ENCODE data around the gene CD247.

CD247 gene

DNA sequence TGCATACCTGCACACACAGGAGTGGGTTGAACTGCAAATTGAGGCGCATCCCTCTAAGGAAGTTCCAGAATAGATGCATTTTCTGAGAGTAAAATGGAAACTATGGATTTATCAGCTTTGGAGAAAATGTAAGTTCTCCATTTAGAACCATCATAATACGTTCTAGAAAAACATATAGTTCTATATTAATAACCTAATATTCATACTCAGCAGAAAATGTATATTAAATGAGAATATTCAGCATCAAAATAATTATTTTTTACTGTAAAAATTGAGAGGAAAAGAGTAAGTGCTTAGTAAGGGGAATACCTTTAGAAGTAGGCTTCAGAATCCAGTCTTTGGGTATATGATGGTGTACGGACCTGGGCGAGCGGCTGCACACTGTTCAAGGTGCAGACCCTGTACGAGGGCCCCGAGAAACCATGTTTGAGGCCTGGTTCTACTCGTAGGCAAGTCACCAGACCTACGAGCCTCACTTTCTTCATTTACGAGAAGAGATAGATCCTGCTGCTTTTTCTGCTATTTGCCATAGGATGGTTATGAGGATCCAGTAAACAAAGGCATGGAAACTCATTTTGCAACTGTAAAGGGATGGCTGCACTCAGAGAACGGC is 6.8 kb downstream of the CD247 start:
- Histone ChIP-seq H3K27me3 (ENCODE audit: insufficient read depth, low read length, poor library complexity, severe bottlenecking) (no peaks in the 10 kb centered on the region), H3K9ac (ENCODE audit: low read depth, low read length, poor library complexity, severe bottlenecking) (peak overlapping the region; percentile 3), H3K4me3 (ENCODE audit: low read length, poor library complexity, severe bottlenecking) (peak overlapping the region; percentile 48), H3K4me1 (ENCODE audit: insufficient read depth, low read length, poor library complexity, severe bottlenecking) (peaks cover 64% of the 10 kb centered on the region), H4K20me1 (ENCODE audit: insufficient read depth, low read length, poor library complexity, severe bottlenecking) (peaks cover 67% of the 10 kb centered on the region), H3F3A (ENCODE audit: low read depth) (no peaks in the 10 kb centered on the region), H3K79me2 (ENCODE audit: insufficient read depth, low read length) (peaks cover 100% of the 10 kb centered on the region), H3K4me2 (ENCODE audit: low read depth, low read length, poor library complexity, severe bottlenecking) (peak overlapping the region; percentile 94), H3K9me3 (ENCODE audit: insufficient read depth, low read depth, low read length) (no peaks in the 10 kb centered on the region), H2AFZ (ENCODE audit: low read length) (no peak overlapping the region), H3K36me3 (ENCODE audit: insufficient read depth, low read length) (peaks cover 22% of the 10 kb centered on the region; the same call in 1 of the 2 replicates), H3K9me2 (replicated peaks; ENCODE audit: low read depth, low read length) (no peaks in the 10 kb centered on the region)
- TF ChIP-seq, protein P1, sequence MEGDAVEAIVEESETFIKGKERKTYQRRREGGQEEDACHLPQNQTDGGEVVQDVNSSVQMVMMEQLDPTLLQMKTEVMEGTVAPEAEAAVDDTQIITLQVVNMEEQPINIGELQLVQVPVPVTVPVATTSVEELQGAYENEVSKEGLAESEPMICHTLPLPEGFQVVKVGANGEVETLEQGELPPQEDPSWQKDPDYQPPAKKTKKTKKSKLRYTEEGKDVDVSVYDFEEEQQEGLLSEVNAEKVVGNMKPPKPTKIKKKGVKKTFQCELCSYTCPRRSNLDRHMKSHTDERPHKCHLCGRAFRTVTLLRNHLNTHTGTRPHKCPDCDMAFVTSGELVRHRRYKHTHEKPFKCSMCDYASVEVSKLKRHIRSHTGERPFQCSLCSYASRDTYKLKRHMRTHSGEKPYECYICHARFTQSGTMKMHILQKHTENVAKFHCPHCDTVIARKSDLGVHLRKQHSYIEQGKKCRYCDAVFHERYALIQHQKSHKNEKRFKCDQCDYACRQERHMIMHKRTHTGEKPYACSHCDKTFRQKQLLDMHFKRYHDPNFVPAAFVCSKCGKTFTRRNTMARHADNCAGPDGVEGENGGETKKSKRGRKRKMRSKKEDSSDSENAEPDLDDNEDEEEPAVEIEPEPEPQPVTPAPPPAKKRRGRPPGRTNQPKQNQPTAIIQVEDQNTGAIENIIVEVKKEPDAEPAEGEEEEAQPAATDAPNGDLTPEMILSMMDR (conservative IDR thresholded peaks at IDR 0.05; ENCODE audit: low read length), result no peak

DNA sequence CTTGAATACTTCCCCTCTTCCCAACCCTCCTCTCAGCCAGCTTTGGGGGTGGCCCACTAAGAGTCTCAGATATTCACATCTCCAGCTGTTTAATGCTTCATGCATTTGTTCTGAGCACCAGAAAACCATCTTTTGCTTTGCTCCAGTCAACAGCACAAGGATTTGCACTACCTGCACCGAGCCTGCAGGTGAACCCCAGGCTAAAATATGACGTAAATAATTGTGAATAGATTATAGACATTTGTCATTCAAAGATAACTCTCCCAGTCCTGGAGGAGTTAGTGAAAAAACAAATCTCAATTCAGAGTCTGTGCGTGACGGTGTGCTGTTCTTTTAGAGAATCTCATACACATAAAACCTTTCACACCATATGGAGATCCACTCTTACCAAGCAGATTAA is 7.4 kb downstream of the CD247 start:
- peaks cover 58% of the 10 kb centered on the region for H3K4me1 ChIP-seq (ENCODE audit: insufficient read depth, low read length, poor library complexity, severe bottlenecking)
- peak overlapping the region; percentile 94 for H3K4me2 ChIP-seq (ENCODE audit: low read depth, low read length, poor library complexity, severe bottlenecking)
- H3K9ac ChIP-seq (ENCODE audit: low read depth, low read length, poor library complexity, severe bottlenecking), result peak overlapping the region; percentile 3
- H3K27me3 ChIP-seq (ENCODE audit: insufficient read depth, low read length, poor library complexity, severe bottlenecking), result no peaks in the 10 kb centered on the region
- H3K79me2 ChIP-seq (ENCODE audit: insufficient read depth, low read length), result peaks cover 100% of the 10 kb centered on the region
- H3K9me3 ChIP-seq (ENCODE audit: insufficient read depth, low read depth, low read length), result no peaks in the 10 kb centered on the region
- no peaks in the 10 kb centered on the region for H3F3A ChIP-seq (ENCODE audit: low read depth)
- H2AFZ ChIP-seq (ENCODE audit: low read length), result no peak overlapping the region
- peaks cover 63% of the 10 kb centered on the region for H4K20me1 ChIP-seq (ENCODE audit: insufficient read depth, low read length, poor library complexity, severe bottlenecking)
- H3K9me2 ChIP-seq (replicated peaks; ENCODE audit: low read depth, low read length), result no peaks in the 10 kb centered on the region
- H3K36me3 ChIP-seq (ENCODE audit: insufficient read depth, low read length), result peaks cover 22% of the 10 kb centered on the region; the same call in 1 of the 2 replicates
- H3K4me3 ChIP-seq (ENCODE audit: low read length, poor library complexity, severe bottlenecking), result peak overlapping the region; percentile 48
- TF ChIP-seq, protein P1 (conservative IDR thresholded peaks at IDR 0.05; ENCODE audit: low read length), result no peak
- no peak for TF ChIP-seq EZH2phosphoT487 (IDR thresholded peaks at IDR 0.05; ENCODE audit: borderline replicate concordance)

DNA sequence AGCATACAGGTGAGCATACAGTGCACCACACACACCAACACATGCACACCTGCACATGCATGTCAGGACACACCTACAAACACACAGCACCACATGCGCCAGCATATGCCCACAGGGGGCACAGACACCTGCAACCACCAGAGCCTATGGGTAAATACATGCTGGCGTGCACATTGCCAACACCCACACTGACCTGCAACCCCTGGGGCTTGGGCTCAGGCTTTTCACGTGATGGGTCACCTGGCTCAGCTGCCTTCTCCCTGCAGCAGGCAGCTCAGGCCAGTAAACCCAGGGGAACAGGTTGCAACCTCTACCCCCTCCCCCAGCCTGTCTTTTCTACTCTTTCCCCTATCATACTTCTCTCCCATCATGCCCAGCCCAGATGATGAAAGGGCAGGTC is 8.1 kb downstream of the CD247 start:
- Histone ChIP-seq H3K79me2 (ENCODE audit: insufficient read depth, low read length) (peaks cover 100% of the 10 kb centered on the region), H3K27me3 (ENCODE audit: insufficient read depth, low read length, poor library complexity, severe bottlenecking) (no peaks in the 10 kb centered on the region), H3K4me1 (ENCODE audit: insufficient read depth, low read length, poor library complexity, severe bottlenecking) (peaks cover 51% of the 10 kb centered on the region), H4K20me1 (ENCODE audit: insufficient read depth, low read length, poor library complexity, severe bottlenecking) (peaks cover 61% of the 10 kb centered on the region), H3K4me3 (ENCODE audit: low read length, poor library complexity, severe bottlenecking) (peak overlapping the region; percentile 48), H3K9me3 (ENCODE audit: insufficient read depth, low read depth, low read length) (no peaks in the 10 kb centered on the region), H2AFZ (ENCODE audit: low read length) (no peak overlapping the region), H3K36me3 (ENCODE audit: insufficient read depth, low read length) (peaks cover 22% of the 10 kb centered on the region; the same call in 1 of the 2 replicates), H3K4me2 (ENCODE audit: low read depth, low read length, poor library complexity, severe bottlenecking) (peak overlapping the region; percentile 94), H3F3A (ENCODE audit: low read depth) (no peaks in the 10 kb centered on the region), H3K9me2 (replicated peaks; ENCODE audit: low read depth, low read length) (no peaks in the 10 kb centered on the region), H3K9ac (ENCODE audit: low read depth, low read length, poor library complexity, severe bottlenecking) (no peak overlapping the region)
- no peak for TF ChIP-seq EZH2phosphoT487 (IDR thresholded peaks at IDR 0.05; ENCODE audit: borderline replicate concordance)
- TF ChIP-seq, protein P1 (conservative IDR thresholded peaks at IDR 0.05; ENCODE audit: low read length), result no peak
